ENCODE measurements around the gene CIAPIN1. TPM values are rescaled to one million over a fixed set of nuclear protein-coding genes. Genes with fewer than 3 reads are reported as not detected.

CIAPIN1 gene
- polyA plus RNA-seq, 1 experiment = 55.3 TPM

DNA sequence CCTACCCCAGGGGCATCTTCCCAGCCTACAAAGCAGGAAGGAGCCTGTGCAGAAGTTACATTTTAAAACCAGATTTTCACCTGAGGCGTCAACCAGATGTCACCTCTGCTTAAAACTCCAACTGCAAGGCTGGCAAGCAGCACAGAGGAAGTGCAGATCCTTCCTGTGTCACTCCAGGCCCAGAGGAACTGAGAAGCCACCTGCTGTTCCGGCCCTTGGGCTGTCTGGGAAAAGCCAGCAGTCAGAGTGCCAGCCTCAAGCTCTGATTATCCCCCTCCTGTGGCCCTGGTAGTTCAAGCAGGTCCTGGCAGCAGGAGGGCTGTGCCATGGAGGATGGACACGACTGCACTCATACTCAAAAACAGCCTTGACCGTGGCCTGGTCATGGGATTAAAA, 25.5 kb upstream of the CIAPIN1 start:
- ChIA-PET CTCF (interaction anchor here (0.6 to 1.1 kb wide), 3 partner anchors 11 to 295 kb away, joined by 3 read pairs; partner anchors contain the start of gene POLR2C), POLR2A (no interaction called here)
- Histone ChIP-seq H3K36me3 (ENCODE audit: control insufficient read depth, insufficient read depth, low read length) (peaks cover 42% of the 10 kb centered on the region), H3K27me3 (ENCODE audit: control insufficient read depth, insufficient read depth, low read length) (no peaks in the 10 kb centered on the region), H3K4me3 (ENCODE audit: low read depth, low read length) (no peak overlapping the region)
- TF ChIP-seq, protein P1, sequence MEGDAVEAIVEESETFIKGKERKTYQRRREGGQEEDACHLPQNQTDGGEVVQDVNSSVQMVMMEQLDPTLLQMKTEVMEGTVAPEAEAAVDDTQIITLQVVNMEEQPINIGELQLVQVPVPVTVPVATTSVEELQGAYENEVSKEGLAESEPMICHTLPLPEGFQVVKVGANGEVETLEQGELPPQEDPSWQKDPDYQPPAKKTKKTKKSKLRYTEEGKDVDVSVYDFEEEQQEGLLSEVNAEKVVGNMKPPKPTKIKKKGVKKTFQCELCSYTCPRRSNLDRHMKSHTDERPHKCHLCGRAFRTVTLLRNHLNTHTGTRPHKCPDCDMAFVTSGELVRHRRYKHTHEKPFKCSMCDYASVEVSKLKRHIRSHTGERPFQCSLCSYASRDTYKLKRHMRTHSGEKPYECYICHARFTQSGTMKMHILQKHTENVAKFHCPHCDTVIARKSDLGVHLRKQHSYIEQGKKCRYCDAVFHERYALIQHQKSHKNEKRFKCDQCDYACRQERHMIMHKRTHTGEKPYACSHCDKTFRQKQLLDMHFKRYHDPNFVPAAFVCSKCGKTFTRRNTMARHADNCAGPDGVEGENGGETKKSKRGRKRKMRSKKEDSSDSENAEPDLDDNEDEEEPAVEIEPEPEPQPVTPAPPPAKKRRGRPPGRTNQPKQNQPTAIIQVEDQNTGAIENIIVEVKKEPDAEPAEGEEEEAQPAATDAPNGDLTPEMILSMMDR (IDR thresholded peaks at IDR 0.05; ENCODE audit: insufficient read depth, low read depth, low read length) = no peak
- DNase-seq (ENCODE audit: low read depth) = no peak

DNA sequence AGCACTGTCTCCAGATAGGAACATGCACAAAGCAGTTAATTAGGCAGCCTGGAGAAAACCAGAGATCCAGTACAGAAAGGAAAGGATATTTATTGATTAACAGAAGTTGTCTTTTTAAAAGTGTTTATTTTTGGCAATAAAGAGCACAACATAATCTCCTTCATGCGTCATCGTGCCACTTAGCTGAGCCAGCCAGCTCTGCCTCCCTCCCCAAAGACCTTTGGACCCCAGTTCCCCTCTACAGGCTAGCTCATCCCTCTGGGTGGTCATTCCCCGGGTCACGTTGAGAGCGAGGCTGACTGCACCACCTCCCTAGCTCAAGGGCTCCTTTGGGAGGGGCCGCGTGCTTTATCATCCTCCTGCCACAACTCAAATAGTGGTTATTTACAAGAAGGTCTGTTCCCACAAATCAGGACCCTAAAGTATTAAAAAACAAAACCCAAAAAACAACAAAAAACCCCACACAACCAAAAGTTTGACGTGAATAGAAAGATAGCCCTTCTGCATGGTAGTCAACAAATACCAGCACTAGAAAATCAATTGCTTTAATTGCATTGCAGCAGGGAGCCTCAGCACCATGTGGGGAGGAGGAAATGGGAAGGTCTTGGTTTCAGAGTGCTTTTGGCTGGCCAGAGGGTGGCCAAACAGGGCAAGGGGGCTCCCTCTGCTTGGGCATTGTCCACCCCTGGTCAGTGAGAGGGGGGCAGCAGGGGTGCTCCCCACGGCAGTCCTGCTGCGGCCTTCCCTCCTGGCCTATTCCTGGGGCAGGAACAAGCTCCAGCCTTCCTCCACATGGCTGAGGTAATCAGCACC, 24.9 kb upstream of the CIAPIN1 start:
- no peaks in the 10 kb centered on the region for H3K27me3 ChIP-seq (ENCODE audit: control insufficient read depth, insufficient read depth, low read length)
- TF ChIP-seq, protein P1 (IDR thresholded peaks at IDR 0.05; ENCODE audit: insufficient read depth, low read depth, low read length) = no peak
- peaks cover 42% of the 10 kb centered on the region for H3K36me3 ChIP-seq (ENCODE audit: control insufficient read depth, insufficient read depth, low read length)
- ChIA-PET POLR2A (no interaction called here), CTCF (interaction anchor here (0.6 to 1.5 kb wide), 3 partner anchors 10 to 294 kb away, joined by 3 to 5 read pairs (median 3); partner anchors contain the start of gene POLR2C)
- no peak for DNase-seq (ENCODE audit: low read depth)
- H3K4me3 ChIP-seq (ENCODE audit: low read depth, low read length) = no peak overlapping the region

DNA sequence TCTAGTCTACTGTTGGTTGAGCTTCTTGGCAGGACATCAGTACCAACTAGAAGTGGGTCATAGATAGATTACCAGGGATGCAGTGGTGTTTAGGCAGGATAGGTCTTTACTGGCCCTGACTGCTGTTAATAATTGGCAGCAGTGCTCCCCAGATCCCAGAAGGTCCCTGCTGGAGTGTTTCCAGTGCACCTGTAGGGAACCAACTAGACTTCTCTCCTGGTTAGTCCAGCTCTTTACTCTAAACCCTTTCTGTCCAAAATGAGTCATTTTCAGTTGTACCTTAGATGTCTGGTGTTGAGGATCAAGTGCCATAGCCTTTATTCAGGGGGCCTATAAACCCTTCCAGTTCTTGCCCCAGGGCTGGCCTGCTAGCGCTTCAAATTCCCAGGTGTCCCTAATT, 24.0 kb upstream of the CIAPIN1 start:
- CTCF ChIA-PET = interaction anchor here (1.0 to 1.5 kb wide), 3 partner anchors 9 to 24 kb away, joined by 3 to 5 read pairs (median 3); partner anchors contain the start of genes CIAPIN1, COQ9 and POLR2C
- Histone ChIP-seq H3K27me3 (ENCODE audit: control insufficient read depth, insufficient read depth, low read length) (no peaks in the 10 kb centered on the region), H3K36me3 (ENCODE audit: control insufficient read depth, insufficient read depth, low read length) (peaks cover 46% of the 10 kb centered on the region), H3K4me3 (ENCODE audit: low read depth, low read length) (no peak overlapping the region)
- DNase-seq (ENCODE audit: low read depth) = no peak
- POLR2A ChIA-PET = no interaction called here
- TF ChIP-seq, protein P1 (IDR thresholded peaks at IDR 0.05; ENCODE audit: insufficient read depth, low read depth, low read length) = no peak

DNA sequence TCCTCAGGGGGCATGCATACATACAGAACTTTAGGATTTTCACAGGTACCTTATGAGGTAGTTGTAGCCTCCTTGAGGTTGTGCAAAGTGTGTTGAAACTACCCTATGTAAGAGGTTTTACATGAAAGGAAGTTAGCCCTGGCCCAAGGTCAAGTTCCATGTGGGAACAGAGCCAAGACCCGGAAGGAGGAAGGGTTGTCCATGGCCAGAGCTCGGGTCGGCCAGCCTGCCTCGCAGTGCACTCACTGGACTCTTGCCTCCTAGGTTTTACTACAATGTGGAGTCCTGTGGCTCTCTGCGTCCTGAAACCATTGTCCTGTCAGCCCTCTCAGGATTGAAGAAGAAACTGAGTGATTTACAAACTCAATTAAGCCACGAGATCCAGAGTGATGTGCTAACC, 23.5 kb upstream of the CIAPIN1 start:
- CTCF ChIA-PET = interaction anchor here (1.0 to 1.5 kb wide), 3 partner anchors 8 to 24 kb away, joined by 3 to 5 read pairs (median 3); partner anchors contain the start of genes CIAPIN1, COQ9 and POLR2C
- DNase-seq (ENCODE audit: low read depth) = no peak

More for the DNA sequence above, 23.5 kb upstream of the CIAPIN1 start:
- Histone ChIP-seq H3K36me3 (ENCODE audit: control insufficient read depth, insufficient read depth, low read length) (peaks cover 47% of the 10 kb centered on the region), H3K27me3 (ENCODE audit: control insufficient read depth, insufficient read depth, low read length) (no peaks in the 10 kb centered on the region), H3K4me3 (ENCODE audit: low read depth, low read length) (no peak overlapping the region)
- POLR2A ChIA-PET = no interaction called here
- TF ChIP-seq, protein P1 (IDR thresholded peaks at IDR 0.05; ENCODE audit: insufficient read depth, low read depth, low read length) = no peak
